GM18867 (cell line): ENCODE measurements around the gene PDIA2.
"Not testable (repeated sequence)": the region's sequence is repeated elsewhere in the genome, so short reads cannot be mapped to it uniquely, and the experiment has no call there.

Source experiments
- ATAC-seq: cut with Tn5 transposase; IDR thresholded peaks from one replicate; pipeline ENCODE4 v1.9.1; 2021; ENCODE audit warnings: mild to moderate bottlenecking, moderate library complexity; ENCODE audit not compliant: unreplicated experiment

PDIA2 gene

DNA sequence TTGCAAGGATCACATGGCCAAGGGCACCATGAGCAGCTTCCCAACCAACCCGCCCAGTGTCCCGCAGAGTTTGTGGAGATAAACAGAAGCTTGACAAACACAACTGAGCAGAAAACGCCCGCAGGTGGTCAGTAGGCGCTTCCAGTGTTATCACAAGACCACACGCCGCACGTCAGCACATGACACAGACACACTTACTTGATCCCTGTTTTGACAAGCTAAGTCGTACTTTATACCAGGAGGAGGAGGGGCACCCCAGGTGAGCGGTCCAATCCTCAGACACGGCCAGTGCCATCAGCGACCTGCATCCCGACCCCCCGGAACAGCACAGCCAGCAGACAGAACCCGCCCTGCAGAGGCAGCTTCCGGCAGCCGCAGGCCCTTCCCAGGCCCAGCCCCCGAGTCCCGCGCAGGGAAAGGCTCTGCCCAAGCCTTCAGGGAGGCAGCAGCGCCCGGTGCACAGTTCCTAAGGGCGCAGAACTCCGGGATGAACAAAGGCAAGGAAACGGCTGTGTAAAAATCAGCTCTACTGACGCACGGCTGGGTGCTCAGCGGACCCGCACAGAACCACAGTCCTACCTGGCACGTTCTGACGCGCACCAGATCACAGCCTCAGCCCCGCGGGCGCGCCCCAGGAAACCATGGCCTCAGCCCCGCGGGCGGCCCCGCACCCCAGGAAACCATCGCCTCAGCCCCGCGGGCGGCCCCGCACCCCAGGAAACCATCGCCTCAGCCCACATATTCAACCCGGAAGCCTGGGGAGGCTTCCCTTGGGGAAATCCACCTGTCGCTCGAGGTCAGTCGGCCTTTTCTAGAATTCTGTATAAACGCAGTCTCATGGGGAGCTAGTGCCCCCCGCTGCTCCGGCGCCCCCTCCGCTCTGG, 41.7 kb downstream of the PDIA2 start:
- ATAC-seq, result no peak

DNA sequence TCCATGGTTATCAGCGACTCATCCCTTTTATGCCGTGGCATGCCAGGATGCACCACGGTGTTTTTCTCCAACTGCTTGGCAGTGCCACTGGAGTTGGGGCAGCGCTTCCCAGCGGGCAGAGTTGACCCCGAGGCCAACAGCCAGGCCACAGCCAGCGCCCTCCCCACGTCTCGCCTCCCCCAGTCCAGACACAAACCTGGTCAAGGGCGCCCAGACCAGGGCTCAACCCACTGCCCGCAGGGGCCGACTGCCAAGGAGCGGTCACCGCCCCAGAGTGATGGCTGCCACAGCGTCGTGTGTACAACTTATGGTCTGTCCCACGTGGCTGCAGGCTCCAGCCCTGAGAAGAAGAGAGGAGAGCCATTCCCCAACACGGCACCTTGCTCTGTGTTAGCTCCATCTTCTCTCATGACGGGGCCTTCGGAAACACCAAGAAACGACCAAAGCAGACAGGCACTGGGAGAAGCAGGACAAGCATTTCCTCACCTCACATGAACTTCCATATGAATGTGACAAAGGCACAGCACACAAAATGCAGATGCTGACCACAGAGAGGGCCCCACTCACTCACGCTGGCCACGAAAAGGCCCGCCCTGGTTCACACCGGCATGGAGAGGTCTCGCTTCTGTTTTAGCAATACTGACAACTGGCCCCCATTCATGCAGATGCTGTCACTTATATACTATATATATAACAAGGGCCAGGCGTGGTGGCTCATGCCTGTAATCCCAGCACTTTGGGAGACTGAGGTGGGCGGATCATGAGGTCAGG, 42.6 kb downstream of the PDIA2 start:
- no peak for ATAC-seq

DNA sequence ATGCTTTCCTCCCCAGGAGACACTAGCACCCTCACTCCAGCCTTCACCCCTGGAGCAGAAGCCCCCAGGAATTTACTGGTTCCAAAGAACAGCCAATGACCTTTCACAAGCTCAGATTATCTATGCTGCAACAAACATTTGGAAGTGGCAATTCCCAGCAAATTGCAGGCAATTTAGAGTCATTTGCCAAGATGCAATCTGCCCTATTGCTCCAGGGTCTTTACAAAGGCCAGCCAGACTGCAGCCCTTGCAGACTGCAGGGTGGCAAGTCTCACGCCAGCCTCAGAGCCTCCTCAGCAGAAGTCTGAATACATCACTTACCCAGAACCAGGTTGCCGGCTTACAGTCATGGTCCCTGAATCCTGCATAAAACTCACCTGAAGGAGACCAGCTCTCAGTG, 47.8 kb downstream of the PDIA2 start:
- ATAC-seq, result no peak

DNA sequence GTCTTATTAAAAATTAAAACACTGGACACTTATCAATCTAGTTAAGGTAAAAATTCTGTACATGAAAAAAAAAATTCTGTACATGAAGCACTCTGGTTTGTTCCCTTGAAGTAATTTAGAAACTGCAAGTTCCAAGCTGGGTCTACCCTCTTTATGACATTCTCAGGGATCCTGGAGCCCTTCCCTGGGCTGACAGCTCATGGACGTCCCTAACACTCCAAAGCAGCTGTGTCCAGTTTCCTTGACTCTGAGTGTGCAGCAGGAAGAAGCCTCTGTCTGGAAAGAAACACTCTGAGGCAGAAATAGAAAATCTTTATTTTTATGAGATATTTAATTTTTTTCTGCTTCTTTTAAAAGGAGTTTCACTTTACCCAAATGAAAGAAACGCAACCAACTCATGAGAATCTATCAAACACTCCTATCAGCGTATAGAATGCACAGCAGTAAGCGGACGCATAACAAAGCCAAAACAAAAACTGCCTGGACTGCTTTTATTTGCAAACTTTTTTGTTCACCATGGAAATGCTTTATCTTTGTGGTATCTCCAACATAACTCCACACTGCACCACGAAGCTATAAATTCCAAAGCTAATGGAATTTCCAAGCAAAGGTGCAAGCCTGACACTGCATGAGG, 48.3 kb downstream of the PDIA2 start:
- ATAC-seq, result not testable (repeated sequence)

DNA sequence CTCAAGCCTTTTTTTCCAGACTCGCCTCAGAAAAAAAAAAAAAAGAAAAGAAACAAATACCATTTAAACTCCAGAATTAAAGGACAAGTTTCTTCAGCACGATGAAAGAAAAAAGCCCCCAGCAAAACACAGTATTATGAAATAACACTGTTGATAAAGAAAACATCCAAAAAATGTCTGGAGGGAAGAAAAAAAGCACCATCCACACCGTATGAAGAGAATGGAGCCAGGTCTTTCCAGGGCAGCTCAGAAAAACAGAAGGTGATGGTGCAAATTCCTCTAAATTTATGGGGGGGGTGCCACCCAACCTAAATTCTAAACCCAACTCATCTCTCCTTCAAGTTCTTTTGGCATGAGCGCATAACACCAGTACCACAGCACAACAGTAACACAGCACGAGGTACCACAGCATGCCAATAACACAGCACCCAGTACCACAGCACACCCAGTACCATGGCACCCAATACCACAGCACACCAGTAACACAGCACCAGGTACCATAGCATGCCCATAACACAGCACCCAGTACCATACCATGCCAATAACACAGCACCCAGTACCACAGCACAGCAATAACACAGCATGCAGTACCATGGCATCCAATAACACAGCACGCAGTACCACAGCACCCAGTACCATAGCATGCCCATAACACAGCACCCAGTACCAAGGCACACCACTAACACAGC, 50.6 kb downstream of the PDIA2 start:
- no peak for ATAC-seq

DNA sequence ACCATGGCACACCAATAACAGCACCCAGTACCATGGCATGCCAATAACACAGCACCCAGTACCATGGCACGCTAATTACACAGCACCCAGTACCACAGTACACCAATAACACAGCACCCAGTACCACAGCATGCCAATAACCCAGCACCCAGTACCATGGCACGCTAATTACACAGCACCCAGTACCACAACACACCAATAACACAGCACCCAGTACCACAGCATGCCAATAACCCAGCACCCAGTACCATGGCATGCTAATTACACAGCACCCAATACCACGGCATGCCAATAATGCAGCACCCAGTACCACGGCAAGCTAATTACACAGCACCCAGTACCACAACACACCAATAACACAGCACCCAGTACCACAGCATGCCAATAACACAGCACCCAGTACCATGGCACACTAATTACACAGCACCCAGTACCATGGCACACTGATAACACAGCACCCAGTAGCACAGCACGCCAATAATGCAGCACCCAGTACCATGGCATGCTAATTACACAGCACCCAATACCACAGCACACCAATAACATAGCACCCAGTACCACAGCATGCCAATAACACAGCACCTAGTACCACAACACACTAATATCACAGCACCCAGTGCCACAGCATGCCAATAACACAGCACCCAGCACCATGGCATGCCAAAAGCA, 51.3 kb downstream of the PDIA2 start:
- ATAC-seq, result not testable (repeated sequence)

DNA sequence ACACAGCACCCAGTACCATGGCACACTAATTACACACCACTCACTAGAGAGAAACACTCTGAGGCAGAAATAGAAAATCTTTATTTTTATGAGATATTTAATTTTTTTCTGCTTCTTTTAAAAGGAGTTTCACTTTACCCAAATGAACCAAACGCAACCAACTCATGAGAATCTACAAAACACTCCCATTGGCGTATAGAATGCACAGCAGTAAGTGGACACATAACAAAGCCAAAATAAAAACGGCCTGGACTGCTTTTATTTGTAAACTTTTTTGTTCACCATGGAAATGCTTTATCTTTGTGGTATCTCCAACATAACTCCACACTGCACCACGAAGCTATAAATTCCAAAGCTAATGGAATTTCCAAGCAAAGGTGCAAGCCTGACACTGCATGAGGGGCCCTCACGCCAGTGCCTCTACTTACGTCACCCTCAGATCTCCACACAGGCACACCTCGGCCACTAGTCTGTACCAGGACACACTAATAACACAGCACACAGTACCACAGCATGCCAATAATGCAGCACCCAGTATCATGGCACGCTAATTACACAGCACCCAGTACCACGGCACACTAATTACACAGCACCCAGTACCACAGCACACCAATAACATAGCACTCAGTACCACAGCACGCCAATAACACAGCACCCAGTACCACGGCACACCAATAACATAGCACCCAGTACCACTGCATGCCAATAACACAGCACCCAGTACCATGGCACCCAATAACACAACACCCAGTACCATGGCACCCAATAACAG, 52.1 kb downstream of the PDIA2 start:
- ATAC-seq, result not testable (repeated sequence)

DNA sequence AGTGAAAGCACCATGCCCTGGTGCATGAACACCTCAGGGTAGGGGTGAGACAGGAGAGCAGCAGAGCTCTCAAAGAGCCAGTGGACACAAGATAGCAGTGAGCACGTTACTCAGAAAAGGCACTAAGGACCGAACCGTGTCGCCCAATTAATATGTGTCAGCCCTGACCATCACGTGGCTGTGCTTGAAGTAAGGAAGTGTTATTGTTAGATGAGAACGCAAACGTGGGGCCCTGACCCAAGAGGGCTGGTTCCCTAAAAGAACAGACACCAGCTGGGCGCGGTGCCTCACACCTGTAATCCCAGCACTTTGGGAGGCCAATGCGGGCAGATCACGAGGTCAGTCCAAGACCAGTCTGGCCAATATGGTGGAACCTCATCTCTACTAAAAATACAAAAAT, 53.3 kb downstream of the PDIA2 start:
- ATAC-seq, result no peak
